DOHH2 (cell line): ENCODE measurements around the gene GRM5.

ENCODE experiments used
- H3F3A ChIP-seq: fragments of 200-600 bp; sonication (generic), shearing (Covaris generic); 2 replicates; pipeline ENCODE4 v1.6.0; 2016; ENCODE audit warnings: antibody characterized with exemption, mild to moderate bottlenecking; ENCODE audit not compliant: control insufficient read depth, insufficient read depth
- H3K27ac ChIP-seq: fragments of 200-600 bp; sonication (generic); 2 replicates; pipeline ENCODE4 v1.5.1; 2014; ENCODE audit warnings: low read depth, mild to moderate bottlenecking, low read length, moderate library complexity
- H3K27me3 ChIP-seq: fragments of 200-600 bp; sonication (generic); 2 replicates; pipeline ENCODE4 v1.6.1; 2014; ENCODE audit warnings: mild to moderate bottlenecking, low read length, mixed read lengths; ENCODE audit not compliant: control insufficient read depth
- H3K36me3 ChIP-seq: fragments of 200-600 bp; sonication (generic); 2 replicates; pipeline ENCODE4 v1.6.1; 2014; ENCODE audit warnings: mild to moderate bottlenecking, low read length, moderate library complexity, mixed read lengths; ENCODE audit not compliant: control insufficient read depth
- H3K4me1 ChIP-seq: fragments of 200-600 bp; sonication (generic); 2 replicates; pipeline ENCODE4 v1.6.1; 2014; ENCODE audit warnings: mild to moderate bottlenecking, low read length, mixed read lengths; ENCODE audit not compliant: control insufficient read depth
- H3K4me2 ChIP-seq: fragments of 200-600 bp; sonication (generic); 2 replicates; pipeline ENCODE4 v1.6.0; 2014; ENCODE audit warnings: mild to moderate bottlenecking, low read length, moderate library complexity
- H3K4me3 ChIP-seq: fragments of 200-600 bp; sonication (generic); 2 replicates; pipeline ENCODE4 v1.5.1; 2014; ENCODE audit warnings: mild to moderate bottlenecking, low read length, mixed read lengths
- H3K79me2 ChIP-seq: fragments of 200-600 bp; sonication (generic); 2 replicates; pipeline ENCODE4 v1.6.1; 2014; ENCODE audit warnings: mild to moderate bottlenecking, low read length, mixed read lengths; ENCODE audit not compliant: control insufficient read depth
- H3K9me2 ChIP-seq: fragments of 200-600 bp; sonication (generic); replicated peaks from 2 replicates; pipeline ENCODE4 v1.6.1; 2014; ENCODE audit warnings: mild to moderate bottlenecking, low read length, mixed read lengths; ENCODE audit not compliant: control insufficient read depth
- H3K9me3 ChIP-seq: fragments of 200-600 bp; sonication (generic); 2 replicates; pipeline ENCODE4 v1.6.1; 2014; ENCODE audit warnings: antibody characterized with exemption, low read length, mixed read lengths; ENCODE audit not compliant: control insufficient read depth, insufficient read depth
- H4K20me1 ChIP-seq: fragments of 200-600 bp; sonication (generic); 2 replicates; pipeline ENCODE4 v1.6.0; 2014; ENCODE audit warnings: low read depth, mild to moderate bottlenecking, antibody characterized with exemption, low read length, moderate library complexity; ENCODE audit not compliant: control insufficient read depth, insufficient read depth
- CTCF ChIP-seq: fragments of 200-600 bp; sonication (generic); IDR thresholded peaks from one replicate; pipeline ENCODE4 v1.5.1; 2014; ENCODE audit warnings: antibody characterized with exemption, mild to moderate bottlenecking, low read depth, low read length; ENCODE audit not compliant: poor library complexity, severe bottlenecking
- EZH2phosphoT487 ChIP-seq: fragments of 200-600 bp; sonication (generic); IDR thresholded peaks from 2 replicates; pipeline ENCODE4 v1.6.1; 2017; ENCODE audit warnings: borderline replicate concordance, mild to moderate bottlenecking, antibody characterized with exemption, low read length, moderate library complexity, mixed read lengths

The GRM5 gene

DNA sequence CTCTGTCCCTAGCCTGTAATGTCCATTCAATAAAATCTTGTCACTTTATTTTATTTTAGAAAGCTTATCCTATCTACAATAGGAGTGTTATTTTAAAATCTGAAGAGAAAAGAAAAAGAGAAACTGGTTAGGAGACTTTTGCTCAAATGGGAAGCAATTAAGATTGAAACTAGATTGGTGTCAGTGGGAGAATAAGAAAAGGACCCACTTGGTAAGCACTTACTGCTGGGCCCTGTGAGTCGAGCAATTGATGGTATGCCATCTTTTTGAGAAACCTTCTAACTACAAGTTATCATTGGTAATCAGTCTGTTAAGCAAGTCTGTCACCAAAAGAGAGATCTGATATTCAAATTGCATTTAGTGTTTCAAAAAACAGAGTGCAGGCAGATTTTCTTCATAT is 258.4 kb downstream of the GRM5 start:
- H3K4me2 ChIP-seq: no peak overlapping the region
- no peaks in the 10 kb centered on the region for H3K36me3 ChIP-seq
- H4K20me1 ChIP-seq: no peaks in the 10 kb centered on the region

GRCh38 chr11:88806410-88806809 is 259.4 kb downstream of the GRM5 start:
- Histone ChIP-seq H3K9me3 (no peaks in the 10 kb centered on the region), H3F3A (no peaks in the 10 kb centered on the region), H3K9me2 (no peaks in the 10 kb centered on the region), H3K4me1 (no peaks in the 10 kb centered on the region), H3K27me3 (no peaks in the 10 kb centered on the region), H3K36me3 (no peaks in the 10 kb centered on the region), H3K79me2 (no peaks in the 10 kb centered on the region), H3K4me2 (no peak overlapping the region), H3K4me3 (no peak overlapping the region), H3K27ac (no peak overlapping the region), H4K20me1 (no peaks in the 10 kb centered on the region)
- TF ChIP-seq CTCF (no peak), EZH2phosphoT487 (no peak)

More for the DNA sequence above, 258.4 kb downstream of the GRM5 start:
- no peaks in the 10 kb centered on the region for H3K27me3 ChIP-seq
- no peaks in the 10 kb centered on the region for H3K79me2 ChIP-seq
- TF ChIP-seq CTCF (no peak), EZH2phosphoT487 (no peak)
- no peaks in the 10 kb centered on the region for H3K9me3 ChIP-seq
- H3F3A ChIP-seq: no peaks in the 10 kb centered on the region
- no peak overlapping the region for H3K4me3 ChIP-seq
- H3K27ac ChIP-seq: no peak overlapping the region
- H3K4me1 ChIP-seq: no peaks in the 10 kb centered on the region
- no peaks in the 10 kb centered on the region for H3K9me2 ChIP-seq

DNA sequence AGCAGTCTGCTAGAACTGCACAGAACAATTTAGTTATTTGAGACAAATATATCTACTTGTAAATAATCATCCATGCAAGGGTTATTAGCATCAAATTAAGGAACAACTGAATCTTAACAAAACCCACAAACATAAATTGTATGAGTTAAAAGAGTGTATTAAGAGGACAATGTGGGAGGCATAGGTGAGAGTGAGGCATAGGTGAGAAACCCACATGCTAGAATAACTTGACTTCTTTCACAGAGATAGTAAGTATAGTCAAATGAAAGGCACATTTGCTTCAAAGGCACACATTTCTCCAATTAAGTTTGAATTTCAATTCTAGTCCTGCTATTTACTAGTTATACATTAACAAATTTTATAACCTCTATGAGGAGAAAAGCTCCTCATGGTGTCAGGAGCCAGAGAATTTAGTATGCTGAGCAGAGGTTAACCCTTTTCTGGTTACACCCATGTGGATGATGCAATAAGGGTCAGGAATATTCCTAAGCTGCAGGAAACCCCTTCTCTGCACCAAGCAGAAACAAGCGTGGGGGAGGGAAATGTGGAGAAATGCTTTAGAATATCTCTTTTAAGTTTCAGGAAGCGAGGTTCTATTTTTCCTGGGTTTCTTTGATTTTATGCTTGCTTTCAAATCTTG is 264.2 kb downstream of the GRM5 start:
- Histone ChIP-seq H3K9me3 (no peaks in the 10 kb centered on the region), H4K20me1 (no peaks in the 10 kb centered on the region), H3K4me2 (no peak overlapping the region), H3K4me1 (no peaks in the 10 kb centered on the region), H3K9me2 (no peaks in the 10 kb centered on the region), H3K27me3 (no peaks in the 10 kb centered on the region), H3K79me2 (no peaks in the 10 kb centered on the region), H3F3A (no peaks in the 10 kb centered on the region), H3K27ac (no peak overlapping the region), H3K4me3 (no peak overlapping the region), H3K36me3 (no peaks in the 10 kb centered on the region)
- TF ChIP-seq CTCF (no peak), EZH2phosphoT487 (no peak)
